Suprapubic skin (tissue), 4 donors: ENCODE measurements around the gene JAML.

Experiments
- EP300 ChIP-seq: sonication (generic); formaldehyde crosslinking; IDR thresholded peaks from one replicate; pipeline ENCODE4 v1.6.1; 2017; ENCODE audit warnings: antibody characterized with exemption
- POLR2A ChIP-seq, 2 donors: fragments of 450-650 bp; IDR thresholded peaks; one replicate each; pipeline ENCODE4 v1.6.1; 2017; ENCODE audit warnings: antibody characterized with exemption in 2 of 2, mild to moderate bottlenecking in 2 of 2, moderate library complexity in 2 of 2
- POLR2AphosphoS5 ChIP-seq, 3 donors: sonication (generic); formaldehyde crosslinking; IDR thresholded peaks; one replicate each; pipeline ENCODE4 v1.6.1; 2017; ENCODE audit warnings: antibody characterized with exemption in 3 of 3
- TF ChIP-seq, protein P1 (sequence below), 2 donors: fragments of 200-600 bp in 1 of 2; fragments of 450-650 bp in 1 of 2; sonication (generic) in 1 of 2; IDR thresholded peaks; one replicate each; pipeline ENCODE4 v1.5.1; 2016 to 2019; ENCODE audit warnings: antibody characterized with exemption in 2 of 2, mild to moderate bottlenecking in 1 of 2, moderate library complexity in 1 of 2

GRCh38 chr11:118243161-118243560 is 18.4 kb upstream of the JAML start:
- TF ChIP-seq, protein P1, sequence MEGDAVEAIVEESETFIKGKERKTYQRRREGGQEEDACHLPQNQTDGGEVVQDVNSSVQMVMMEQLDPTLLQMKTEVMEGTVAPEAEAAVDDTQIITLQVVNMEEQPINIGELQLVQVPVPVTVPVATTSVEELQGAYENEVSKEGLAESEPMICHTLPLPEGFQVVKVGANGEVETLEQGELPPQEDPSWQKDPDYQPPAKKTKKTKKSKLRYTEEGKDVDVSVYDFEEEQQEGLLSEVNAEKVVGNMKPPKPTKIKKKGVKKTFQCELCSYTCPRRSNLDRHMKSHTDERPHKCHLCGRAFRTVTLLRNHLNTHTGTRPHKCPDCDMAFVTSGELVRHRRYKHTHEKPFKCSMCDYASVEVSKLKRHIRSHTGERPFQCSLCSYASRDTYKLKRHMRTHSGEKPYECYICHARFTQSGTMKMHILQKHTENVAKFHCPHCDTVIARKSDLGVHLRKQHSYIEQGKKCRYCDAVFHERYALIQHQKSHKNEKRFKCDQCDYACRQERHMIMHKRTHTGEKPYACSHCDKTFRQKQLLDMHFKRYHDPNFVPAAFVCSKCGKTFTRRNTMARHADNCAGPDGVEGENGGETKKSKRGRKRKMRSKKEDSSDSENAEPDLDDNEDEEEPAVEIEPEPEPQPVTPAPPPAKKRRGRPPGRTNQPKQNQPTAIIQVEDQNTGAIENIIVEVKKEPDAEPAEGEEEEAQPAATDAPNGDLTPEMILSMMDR (IDR thresholded peaks at IDR 0.05) = no peak
- TF ChIP-seq POLR2A (IDR thresholded peaks at IDR 0.05) (no peak), POLR2AphosphoS5 (IDR thresholded peaks at IDR 0.05) (no peak), EP300 (no peak)
